Measurements from ENCODE around the gene PRMT6.
"Not testable (repeated sequence)": the region's sequence is repeated elsewhere in the genome, so short reads cannot be mapped to it uniquely, and the experiment has no call there.

PRMT6 gene

GRCh38 chr1:107056426-107057196 is at the start of gene PRMT6:
Gene PRMT6 (plus strand): TSS chr1:107056674. CDS start chr1:107056716, 42 bp downstream.
- H3K27ac ChIP-seq = peak within 1 kb of the TSS; percentile 49
- DNase-seq (ENCODE audit: low read depth, low spot score) = no peak

GRCh38 chr1:107009281-107009680 is 47.2 kb upstream of the PRMT6 start:
- DNase-seq (ENCODE audit: low read depth, low spot score) = no peak
- no peak overlapping the region for H3K27ac ChIP-seq

- no peak for DNase-seq (ENCODE audit: low read depth, low spot score)
- H3K27ac ChIP-seq = no peak overlapping the region
Observed at GRCh38 chr1:107010582-107010981, 45.9 kb upstream of the PRMT6 start.

GRCh38 chr1:107016376-107016978 is 40.0 kb upstream of the PRMT6 start:
- H3K27ac ChIP-seq = no peak overlapping the region
- no peak for DNase-seq (ENCODE audit: low read depth, low spot score)

GRCh38 chr1:107018445-107018844 is 38.0 kb upstream of the PRMT6 start:
- no peak for DNase-seq (ENCODE audit: low read depth, low spot score)
- no peak overlapping the region for H3K27ac ChIP-seq

- H3K27ac ChIP-seq = no peak overlapping the region
- no peak for DNase-seq (ENCODE audit: low read depth, low spot score)
Observed at GRCh38 chr1:107019166-107019565, 37.3 kb upstream of the PRMT6 start.

GRCh38 chr1:107038874-107039273 is 17.6 kb upstream of the PRMT6 start:
- DNase-seq (ENCODE audit: low read depth, low spot score); H3K27ac ChIP-seq: not testable (repeated sequence)

- not testable (repeated sequence) for DNase-seq (ENCODE audit: low read depth, low spot score)
Observed at GRCh38 chr1:107044310-107045220, 11.9 kb upstream of the PRMT6 start.

GRCh38 chr1:107047602-107048001 is 8.9 kb upstream of the PRMT6 start:
- H3K27ac ChIP-seq = no peak overlapping the region
- DNase-seq (ENCODE audit: low read depth, low spot score) = no peak

More at GRCh38 chr1:107044310-107045220, 11.9 kb upstream of the PRMT6 start:
- H3K27ac ChIP-seq = not testable (repeated sequence)

GRCh38 chr1:107048241-107048640 is 8.2 kb upstream of the PRMT6 start:
- DNase-seq (ENCODE audit: low read depth, low spot score) = no peak
- no peak overlapping the region for H3K27ac ChIP-seq

- no peak for DNase-seq (ENCODE audit: low read depth, low spot score)
- H3K27ac ChIP-seq = no peak overlapping the region
Observed at GRCh38 chr1:107051266-107051665, 5.2 kb upstream of the PRMT6 start.

- peak overlapping the region; percentile 49 for H3K27ac ChIP-seq
- DNase-seq (ENCODE audit: low read depth, low spot score) = not testable (repeated sequence)
Observed at GRCh38 chr1:107055919-107056425, 502 bp upstream of the PRMT6 start.

- no peak for DNase-seq (ENCODE audit: low read depth, low spot score)
- peak overlapping the region; percentile 49 for H3K27ac ChIP-seq
Observed at GRCh38 chr1:107057197-107058133, 991 bp downstream of the PRMT6 start.

GRCh38 chr1:107058245-107059032 is 2.0 kb downstream of the PRMT6 start:
- H3K27ac ChIP-seq = no peak overlapping the region
- no peak for DNase-seq (ENCODE audit: low read depth, low spot score)

GRCh38 chr1:107061886-107062285 is 5.4 kb downstream of the PRMT6 start:
- no peak overlapping the region for H3K27ac ChIP-seq
- DNase-seq (ENCODE audit: low read depth, low spot score) = no peak

GRCh38 chr1:107073493-107073892 is 17.0 kb downstream of the PRMT6 start:
- no peak overlapping the region for H3K27ac ChIP-seq
- DNase-seq (ENCODE audit: low read depth, low spot score) = no peak

- H3K27ac ChIP-seq = peak overlapping the region; percentile 73
- DNase-seq (ENCODE audit: low read depth, low spot score) = peak; percentile 51
Observed at GRCh38 chr1:107076841-107077240, 20.4 kb downstream of the PRMT6 start.

GRCh38 chr1:107079249-107079648 is 22.8 kb downstream of the PRMT6 start:
- DNase-seq (ENCODE audit: low read depth, low spot score) = no peak
- H3K27ac ChIP-seq = no peak overlapping the region

- DNase-seq (ENCODE audit: low read depth, low spot score) = no peak
- H3K27ac ChIP-seq = no peak overlapping the region
Observed at GRCh38 chr1:107081102-107081501, 24.6 kb downstream of the PRMT6 start.
